H1 (cell line): ENCODE measurements around the gene MIEN1.

Source experiments
- BACH1 ChIP-seq: IDR thresholded peaks from 2 replicates; pipeline ENCODE4 v1.6.1; 2012; ENCODE audit warnings: low read length, improper control_type of control experiment
- CEBPB ChIP-seq: IDR thresholded peaks from 2 replicates; pipeline ENCODE4 v1.6.1; 2012; ENCODE audit warnings: low read depth, low read length
- CTCF ChIP-seq, 3 experiments: IDR thresholded peaks; 1 replicate in 2 of 3; 2 replicates in 1 of 3; pipeline versions ENCODE4 v1.5.1 to v1.6.1; 2011; ENCODE audit warnings: low read length in 3 of 3, mild to moderate bottlenecking in 3 of 3, inconsistent platforms in 2 of 3, low read depth in 1 of 3, moderate library complexity in 1 of 3; ENCODE audit not compliant: insufficient read depth in 1 of 3; ENCODE audit errors: control extremely low read depth in 1 of 3
- E2F6 ChIP-seq: IDR thresholded peaks from 2 replicates; pipeline ENCODE4 v1.6.1; 2012; ENCODE audit warnings: inconsistent platforms
- EZH2 ChIP-seq: fragments of 200-600 bp; sonication (generic); IDR thresholded peaks from 2 replicates; pipeline ENCODE4 v1.7.1; 2012; ENCODE audit warnings: low read depth, mild to moderate bottlenecking, moderate library complexity, low read length, inconsistent platforms; ENCODE audit not compliant: severe bottlenecking
- JUND ChIP-seq: IDR thresholded peaks from 2 replicates; pipeline ENCODE4 v1.6.1; 2011; ENCODE audit warnings: mild to moderate bottlenecking, improper control_type of control experiment, low read length
- MAX ChIP-seq: IDR thresholded peaks from 2 replicates; pipeline ENCODE4 v1.6.1; 2012; ENCODE audit warnings: inconsistent platforms
- POLR2AphosphoS5 ChIP-seq: IDR thresholded peaks from 2 replicates; pipeline ENCODE4 v1.6.1; 2011; ENCODE audit warnings: low read depth, low read length
- RBBP5 ChIP-seq: IDR thresholded peaks from 2 replicates; pipeline ENCODE4 v1.7.1; 2012; ENCODE audit warnings: low read depth, mild to moderate bottlenecking, inconsistent platforms, low read length, moderate library complexity, borderline replicate concordance
- RFX5 ChIP-seq: IDR thresholded peaks from 2 replicates; pipeline ENCODE4 v1.6.1; 2011; ENCODE audit warnings: low read depth, low read length, improper control_type of control experiment, borderline replicate concordance
- SIN3A ChIP-seq, 2 experiments: IDR thresholded peaks in 1 of 2; conservative IDR thresholded peaks in 1 of 2; 2 replicates each; pipeline ENCODE4 v1.6.1; 2011 to 2012; ENCODE audit warnings: low read length in 2 of 2, improper control_type of control experiment in 1 of 2, low read depth in 1 of 2, mild to moderate bottlenecking in 1 of 2
- SIX5 ChIP-seq: IDR thresholded peaks from 2 replicates; pipeline ENCODE4 v1.6.1; 2011; ENCODE audit warnings: mild to moderate bottlenecking, low read depth, low read length
- TAF1 ChIP-seq: IDR thresholded peaks from 2 replicates; pipeline ENCODE4 v1.6.1; 2011; ENCODE audit warnings: mild to moderate bottlenecking, low read depth, low read length
- USF2 ChIP-seq: IDR thresholded peaks from 2 replicates; pipeline ENCODE4 v1.6.1; 2011; ENCODE audit warnings: low read length, improper control_type of control experiment

- no peak for TF ChIP-seq JUND
- TF ChIP-seq CTCF (IDR thresholded peaks at IDR 0.05; ENCODE audit: control extremely low read depth in 1 of 3, insufficient read depth in 1 of 3, low read depth in 1 of 3, low read length in 3 of 3) = no peak
- TF ChIP-seq EZH2 = no peak
- no peak for TF ChIP-seq RFX5
- no peak for TF ChIP-seq E2F6
- TF ChIP-seq BACH1 = no peak
- TF ChIP-seq USF2 = no peak
- no peak for TF ChIP-seq POLR2AphosphoS5
- TF ChIP-seq SIX5 = no peak
- no peak for TF ChIP-seq SIN3A (conservative IDR thresholded peaks at IDR 0.05 in 1 of 2, IDR thresholded peaks at IDR 0.05 in 1 of 2; ENCODE audit: low read depth in 1 of 2, low read length in 2 of 2)
- no peak for TF ChIP-seq MAX
- TF ChIP-seq CEBPB = no peak
- no peak for TF ChIP-seq TAF1
- no peak for TF ChIP-seq RBBP5
These were observed 12.7 kb downstream of the MIEN1 start for GRCh38 chr17:39717660-39718059.
